SK-N-SH treated with all-trans-retinoic acid at 6 μM for 48 hours (cell line): Measurements from ENCODE around the gene RALGPS1.

ENCODE experiments used
- CSDC2 ChIP-seq: fragments of 250-450 bp; sonication (Bioruptor Pico); IDR thresholded peaks from 2 replicates; pipeline ENCODE4 v1.5.0; 2020; ENCODE audit warnings: mild to moderate bottlenecking, moderate library complexity
- ESRRG ChIP-seq: fragments of 250-450 bp; sonication (Bioruptor Pico); IDR thresholded peaks from 2 replicates; pipeline ENCODE4 v1.6.1; 2021; ENCODE audit warnings: mild to moderate bottlenecking
- ISL1 ChIP-seq: fragments of 250-450 bp; sonication (Bioruptor Pico); IDR thresholded peaks from 2 replicates; pipeline ENCODE4 v2.1.2; 2022; ENCODE audit warnings: mild to moderate bottlenecking, moderate library complexity
- PATZ1 ChIP-seq: fragments of 250-450 bp; sonication (Bioruptor Pico); IDR thresholded peaks from 2 replicates; pipeline ENCODE4 v1.8.0; 2020; ENCODE audit warnings: mild to moderate bottlenecking, moderate library complexity, borderline replicate concordance
- RARB ChIP-seq: fragments of 250-450 bp; sonication (Bioruptor Pico); IDR thresholded peaks from 2 replicates; pipeline ENCODE4 v1.8.0; 2021; ENCODE audit warnings: mild to moderate bottlenecking, moderate library complexity
- SNAI2 ChIP-seq: fragments of 250-450 bp; sonication (Bioruptor Pico); IDR thresholded peaks from 2 replicates; pipeline ENCODE4 v1.5.0; 2020; ENCODE audit warnings: mild to moderate bottlenecking, moderate library complexity
- TOX ChIP-seq: fragments of 250-450 bp; sonication (Bioruptor Pico); IDR thresholded peaks from 2 replicates; pipeline ENCODE4 v1.8.0; 2021; ENCODE audit warnings: mild to moderate bottlenecking, moderate library complexity, borderline replicate concordance
- ZNF8 ChIP-seq: fragments of 450-650 bp; formaldehyde crosslinking; IDR thresholded peaks from 2 replicates; pipeline ENCODE4 v1.5.0; 2020; ENCODE audit warnings: mild to moderate bottlenecking, moderate library complexity
- TF ChIP-seq, protein P1 (sequence below): fragments of 250-450 bp; sonication (Bioruptor Pico); IDR thresholded peaks from 2 replicates; pipeline ENCODE4 v1.5.1; 2020; ENCODE audit warnings: low read depth, mild to moderate bottlenecking, moderate library complexity

- TF ChIP-seq, protein P1, sequence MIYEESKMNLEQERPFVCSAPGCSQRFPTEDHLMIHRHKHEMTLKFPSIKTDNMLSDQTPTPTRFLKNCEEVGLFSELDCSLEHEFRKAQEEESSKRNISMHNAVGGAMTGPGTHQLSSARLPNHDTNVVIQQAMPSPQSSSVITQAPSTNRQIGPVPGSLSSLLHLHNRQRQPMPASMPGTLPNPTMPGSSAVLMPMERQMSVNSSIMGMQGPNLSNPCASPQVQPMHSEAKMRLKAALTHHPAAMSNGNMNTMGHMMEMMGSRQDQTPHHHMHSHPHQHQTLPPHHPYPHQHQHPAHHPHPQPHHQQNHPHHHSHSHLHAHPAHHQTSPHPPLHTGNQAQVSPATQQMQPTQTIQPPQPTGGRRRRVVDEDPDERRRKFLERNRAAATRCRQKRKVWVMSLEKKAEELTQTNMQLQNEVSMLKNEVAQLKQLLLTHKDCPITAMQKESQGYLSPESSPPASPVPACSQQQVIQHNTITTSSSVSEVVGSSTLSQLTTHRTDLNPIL (CRISPR knock-in tag), result no peak
- no peak for TF ChIP-seq ISL1 (CRISPR knock-in tag)
- no peak for TF ChIP-seq ESRRG (CRISPR knock-in tag)
- TF ChIP-seq SNAI2 (CRISPR knock-in tag), result no peak
- no peak for TF ChIP-seq ZNF8
- no peak for TF ChIP-seq CSDC2 (CRISPR knock-in tag)
- TF ChIP-seq PATZ1 (CRISPR knock-in tag), result no peak
- TF ChIP-seq RARB (CRISPR knock-in tag), result no peak
- no peak for TF ChIP-seq TOX (CRISPR knock-in tag)
Measured at GRCh38 chr9:127129718-127130085, 215.1 kb downstream of the RALGPS1 start.
